ENCODE results near the gene TRAPPC3. TPM values are rescaled to one million over a fixed set of nuclear protein-coding genes. Genes with fewer than 3 reads are reported as not detected.

Gene TRAPPC3
- total RNA-seq, 2 experiments from 2014 or later = 50.3 to 60.4 TPM

DNA sequence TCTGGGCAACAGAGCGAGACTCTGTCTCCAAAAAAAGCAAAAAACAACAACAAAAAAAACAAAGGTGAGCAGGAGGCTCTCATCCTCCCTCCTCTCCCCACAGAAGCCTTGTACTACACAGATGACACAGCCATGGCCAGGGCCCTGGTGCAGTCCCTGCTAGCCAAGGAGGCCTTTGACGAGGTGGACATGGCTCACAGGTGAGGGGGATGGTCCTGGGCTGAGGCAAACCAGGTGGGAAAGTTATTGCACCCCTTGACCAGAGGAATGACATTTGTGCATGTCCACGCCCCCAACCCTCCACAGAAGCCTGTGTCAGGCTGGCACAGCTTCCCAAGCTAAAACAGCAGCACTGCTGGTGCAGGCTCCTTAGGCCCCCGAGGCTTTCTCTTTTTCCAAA lies 58.1 kb downstream of the TRAPPC3 start:
- Histone ChIP-seq H3K27ac (ENCODE audit: low read depth, low read length, poor library complexity, severe bottlenecking) (no peak overlapping the region), H3K9me3 (ENCODE audit: low read length) (no peaks in the 10 kb centered on the region), H3K9me2 (ENCODE audit: insufficient read depth, low read length) (no peaks in the 10 kb centered on the region), H3K4me3 (ENCODE audit: low read depth, low read length, poor library complexity, severe bottlenecking) (no peak overlapping the region), H3K4me2 (ENCODE audit: low read length) (peak overlapping the region; percentile 11; the same call in 1 of the 2 replicates), H3K36me3 (ENCODE audit: insufficient read depth, low read length) (peaks cover 52% of the 10 kb centered on the region), H4K20me1 (ENCODE audit: insufficient read depth, low read length) (peaks cover 6% of the 10 kb centered on the region; the same call in 1 of the 2 replicates), H3K79me2 (ENCODE audit: insufficient read depth, low read depth, low read length) (peaks cover 18% of the 10 kb centered on the region), H3K4me1 (ENCODE audit: insufficient read depth, low read length, poor library complexity, severe bottlenecking) (peaks cover 16% of the 10 kb centered on the region), H2AFZ (ENCODE audit: low read length) (no peak overlapping the region)
- POLR2A ChIA-PET = interaction anchor here (0.6 kb wide), 1 partner anchor 114 kb away, joined by 3 read pairs; no protein-coding TSS in a partner anchor
- no peak for DNase-seq (ENCODE audit: low spot score)
- no peak for TF ChIP-seq EZH2phosphoT487 (IDR thresholded peaks at IDR 0.05; ENCODE audit: borderline replicate concordance, low read depth, low read length)
- TF ChIP-seq, protein P1, sequence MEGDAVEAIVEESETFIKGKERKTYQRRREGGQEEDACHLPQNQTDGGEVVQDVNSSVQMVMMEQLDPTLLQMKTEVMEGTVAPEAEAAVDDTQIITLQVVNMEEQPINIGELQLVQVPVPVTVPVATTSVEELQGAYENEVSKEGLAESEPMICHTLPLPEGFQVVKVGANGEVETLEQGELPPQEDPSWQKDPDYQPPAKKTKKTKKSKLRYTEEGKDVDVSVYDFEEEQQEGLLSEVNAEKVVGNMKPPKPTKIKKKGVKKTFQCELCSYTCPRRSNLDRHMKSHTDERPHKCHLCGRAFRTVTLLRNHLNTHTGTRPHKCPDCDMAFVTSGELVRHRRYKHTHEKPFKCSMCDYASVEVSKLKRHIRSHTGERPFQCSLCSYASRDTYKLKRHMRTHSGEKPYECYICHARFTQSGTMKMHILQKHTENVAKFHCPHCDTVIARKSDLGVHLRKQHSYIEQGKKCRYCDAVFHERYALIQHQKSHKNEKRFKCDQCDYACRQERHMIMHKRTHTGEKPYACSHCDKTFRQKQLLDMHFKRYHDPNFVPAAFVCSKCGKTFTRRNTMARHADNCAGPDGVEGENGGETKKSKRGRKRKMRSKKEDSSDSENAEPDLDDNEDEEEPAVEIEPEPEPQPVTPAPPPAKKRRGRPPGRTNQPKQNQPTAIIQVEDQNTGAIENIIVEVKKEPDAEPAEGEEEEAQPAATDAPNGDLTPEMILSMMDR (conservative IDR thresholded peaks at IDR 0.05; ENCODE audit: low read length) = no peak
- no TSS peak for BruUV-seq (replicated peaks)
- CTCF ChIA-PET (ENCODE audit: unreplicated experiment) = no interaction called here
- intact Hi-C loops (cut with micrococcal nuclease; ENCODE audit: unreplicated experiment) = no loop called here

DNA sequence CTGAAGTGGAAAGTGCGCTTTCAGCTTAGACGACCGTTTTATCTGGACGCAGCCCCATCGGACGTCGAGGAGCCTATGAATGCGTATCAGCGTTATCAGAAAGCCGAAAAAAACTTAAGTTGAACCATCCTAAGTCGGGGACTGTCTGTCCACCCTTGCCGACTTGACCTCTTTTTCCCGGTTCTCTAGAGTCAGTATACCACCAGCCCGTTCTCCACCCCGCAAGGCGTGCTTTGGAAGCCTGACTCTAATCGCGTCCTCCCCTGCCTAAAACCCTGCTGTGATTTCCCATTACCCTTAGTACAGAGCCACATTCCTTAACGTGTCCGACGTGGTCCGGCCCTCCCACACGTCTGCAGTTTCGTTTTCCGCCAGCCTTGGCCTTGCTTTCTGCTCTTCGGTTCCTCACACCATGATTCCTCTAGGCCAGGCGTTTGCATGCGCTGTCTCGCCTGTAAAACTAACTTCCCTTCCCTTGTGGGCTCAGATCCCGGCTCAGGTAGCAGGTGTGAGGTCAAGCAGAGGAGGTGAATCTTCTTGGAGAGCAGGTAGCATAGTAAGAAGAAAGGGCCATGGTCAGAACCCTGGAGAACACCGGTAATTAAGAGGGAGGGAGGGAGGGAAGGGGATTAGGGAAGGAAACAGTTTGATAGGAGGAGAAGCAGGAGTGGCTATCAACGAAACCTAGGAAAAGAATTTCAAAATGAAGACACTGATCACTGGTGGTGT lies 59.7 kb downstream of the TRAPPC3 start:
- CTCF ChIA-PET (ENCODE audit: unreplicated experiment) = no interaction called here
- peaks cover 16% of the 10 kb centered on the region for H3K4me1 ChIP-seq (ENCODE audit: insufficient read depth, low read length, poor library complexity, severe bottlenecking)
- TF ChIP-seq, protein P1 (conservative IDR thresholded peaks at IDR 0.05; ENCODE audit: low read length) = no peak
- no peak for TF ChIP-seq EZH2phosphoT487 (IDR thresholded peaks at IDR 0.05; ENCODE audit: borderline replicate concordance, low read depth, low read length)
- DNase-seq (ENCODE audit: low spot score) = peak; percentile 52
- peak overlapping the region; percentile 83 for H3K4me3 ChIP-seq (ENCODE audit: low read depth, low read length, poor library complexity, severe bottlenecking)
- BruUV-seq (replicated peaks) = TSS peak; percentile 70
- peaks cover 36% of the 10 kb centered on the region for H3K36me3 ChIP-seq (ENCODE audit: insufficient read depth, low read length)
- no peaks in the 10 kb centered on the region for H3K9me3 ChIP-seq (ENCODE audit: low read length)
- H3K9me2 ChIP-seq (ENCODE audit: insufficient read depth, low read length) = no peaks in the 10 kb centered on the region
- intact Hi-C loops (cut with micrococcal nuclease; ENCODE audit: unreplicated experiment) = loop anchor here (2.0 to 5.0 kb wide), 2 partner anchors 159 to 207 kb away; partner anchors contain the start of genes AGO1 and AGO3
- H2AFZ ChIP-seq (ENCODE audit: low read length) = peak overlapping the region; percentile 99; the same call in 1 of the 2 replicates
- POLR2A ChIA-PET = no interaction called here
- peak overlapping the region; percentile 85 for H3K4me2 ChIP-seq (ENCODE audit: low read length)
- peaks cover 6% of the 10 kb centered on the region; the same call in 1 of the 2 replicates for H4K20me1 ChIP-seq (ENCODE audit: insufficient read depth, low read length)
- peaks cover 18% of the 10 kb centered on the region for H3K79me2 ChIP-seq (ENCODE audit: insufficient read depth, low read depth, low read length)
- peak overlapping the region; percentile 35 for H3K27ac ChIP-seq (ENCODE audit: low read depth, low read length, poor library complexity, severe bottlenecking)
